Stomach (tissue), 9 donors: ENCODE measurements around the gene TMEM106B. TPM values are rescaled to one million over a fixed set of nuclear protein-coding genes. Genes with fewer than 3 reads are reported as not detected.

ENCODE experiments used
- DNase-seq, 2 donors: peaks; one replicate each; pipeline versions ENCODE4 v3.0.0 to v3.0.0-alpha.2; 2013 to 2019
- H3K27ac ChIP-seq, 5 donors: fragments of 200-600 bp in 4 of 5; sonication (generic) in 4 of 5; one replicate each; pipeline ENCODE4 v1.5.1; 2013 to 2019; ENCODE audit warnings: mild to moderate bottlenecking in 1 of 5, moderate library complexity in 1 of 5
- H3K27me3 ChIP-seq, 3 donors: fragments of 200-600 bp; sonication (generic); one replicate each; pipeline ENCODE4 v1.5.1; 2017 to 2019; ENCODE audit warnings: mixed run types in 1 of 3
- H3K36me3 ChIP-seq, 4 donors: fragments of 200-600 bp; sonication (generic); 1 replicate in 3 of 4; 2 replicates in 1 of 4; pipeline ENCODE4 v1.5.1; 2016 to 2019
- H3K4me1 ChIP-seq, 4 donors: fragments of 200-600 bp; sonication (generic); one replicate each; pipeline ENCODE4 v1.5.1; 2016 to 2019
- H3K4me3 ChIP-seq, 4 donors: fragments of 200-600 bp; sonication (generic) in 3 of 4; one replicate each; pipeline ENCODE4 v1.5.1; 2016 to 2019; ENCODE audit warnings: mild to moderate bottlenecking in 1 of 4
- H3K9me3 ChIP-seq, 4 donors: fragments of 200-600 bp; sonication (generic); one replicate each; pipeline ENCODE4 v1.5.1; 2016 to 2019
- CTCF ChIP-seq, 7 experiments: fragments of 450-650 bp in 4 of 7; fragments of 200-600 bp in 3 of 7; sonication (generic) in 3 of 7; IDR thresholded peaks; one replicate each; pipeline ENCODE4 v1.5.1; 2016 to 2019; ENCODE audit warnings: antibody characterized with exemption in 7 of 7, control low read depth in 2 of 7, mild to moderate bottlenecking in 1 of 7
- EP300 ChIP-seq: sonication (generic); formaldehyde crosslinking; IDR thresholded peaks from one replicate; pipeline ENCODE4 v1.6.1; 2017; ENCODE audit warnings: antibody characterized with exemption
- POLR2A ChIP-seq, 4 donors: fragments of 450-650 bp; IDR thresholded peaks; one replicate each; pipeline ENCODE4 v1.6.1; 2016; ENCODE audit warnings: antibody characterized with exemption in 4 of 4, control low read depth in 2 of 4, mild to moderate bottlenecking in 1 of 4, moderate library complexity in 1 of 4
- POLR2AphosphoS5 ChIP-seq, 3 donors: sonication (generic); formaldehyde crosslinking; IDR thresholded peaks; one replicate each; pipeline ENCODE4 v1.6.1; 2016; ENCODE audit warnings: antibody characterized with exemption in 3 of 3
- WGBS, 5 donors: extraction: QIAGEN DNeasy Blood & Tissue Kit in 3 of 5; methylation state at CpG; one replicate each; pipeline versions ENCODE4 v1.1.5 to v1.1.7; 2013 to 2018; 5-methylcytosine and 5-hydroxymethylcytosine counted together
- intact Hi-C: fragments of 100-400 bp; cut with DNase I; formaldehyde crosslinking; loops from one replicate; pipeline ENCODE4 v1.15.1; 2023; ENCODE audit warnings: low total_unique reads
- polyA plus RNA-seq, 3 donors: library from polyadenylated mRNA; stranded (reverse); fragments of 200-250 nt; gene quantifications; one replicate each; pipeline ENCODE4 v1.2.3, GENCODE V29; 2013
- total RNA-seq, 5 donors: library from RNA; depleted of rRNA; stranded (reverse); fragments of >200 nt; gene quantifications; one replicate each; pipeline versions ENCODE4 v1.1.0 to v1.2.3, GENCODE V29; 2014 to 2016
- donor health status: healthy with polysubstance abuse.
- donor health status: Bipolar disorder and iron deficiency.
- donor health status: healthy.

The TMEM106B gene
- total and polyA plus RNA-seq, 8 donors = 5.0 to 85.5 (median 18.4) TPM

- Histone ChIP-seq H3K36me3 (peaks cover 0 to 23% (median 20%) of the 10 kb centered on the region in 4 donors), H3K4me1 (peaks cover 7 to 34% (median 19%) of the 10 kb centered on the region in 4 donors), H3K27ac (peak overlapping the region; percentile 95 to 100 (median 98)), H3K9me3 (no peaks in the 10 kb centered on the region), H3K27me3 (no peaks in the 10 kb centered on the region), H3K4me3 (peak overlapping the region; percentile 66 to 82 (median 76))
- intact Hi-C loops = no loop called here
- TF ChIP-seq EP300 (no peak), CTCF (IDR thresholded peaks at IDR 0.05) (no peak), POLR2AphosphoS5 (IDR thresholded peaks at IDR 0.05) (no peak), POLR2A (IDR thresholded peaks at IDR 0.05) (no peak)
- 13 to 20% (median 15%) methylated on average over 9 of the region's 9 CpGs for WGBS, 5 donors
- peak in 1 of 2 donors; percentile 60 for DNase-seq
Measured at GRCh38 chr7:12211711-12212485, 804 bp downstream of the TMEM106B start.

- H3K4me3 ChIP-seq = no peak overlapping the region
- intact Hi-C loops = no loop called here
- WGBS, 5 donors = 86 to 100% (median 98%) methylated on average over 1 of the region's 1 CpG
Measured at GRCh38 chr7:12217311-12217710, 6.2 kb downstream of the TMEM106B start.

GRCh38 chr7:12220389-12221046, 9.4 kb downstream of the TMEM106B start:
- intact Hi-C loops = no loop called here
- TF ChIP-seq CTCF (IDR thresholded peaks at IDR 0.05) = no peak
- peaks cover 0 to 12% (median 3%) of the 10 kb centered on the region in 4 donors for H3K4me1 ChIP-seq

More at GRCh38 chr7:12217311-12217710, 6.2 kb downstream of the TMEM106B start:
- Histone ChIP-seq H3K36me3 (peaks cover 0 to 56% (median 50%) of the 10 kb centered on the region in 4 donors), H3K4me1 (peaks cover 3 to 33% (median 16%) of the 10 kb centered on the region in 4 donors), H3K27me3 (no peaks in the 10 kb centered on the region), H3K9me3 (no peaks in the 10 kb centered on the region), H3K27ac (no peak overlapping the region)
- DNase-seq = no peak
- TF ChIP-seq CTCF (IDR thresholded peaks at IDR 0.05) (no peak), POLR2A (IDR thresholded peaks at IDR 0.05) (no peak), POLR2AphosphoS5 (IDR thresholded peaks at IDR 0.05) (no peak), EP300 (no peak)

GRCh38 chr7:12221414-12221813, 10.3 kb downstream of the TMEM106B start:
- peaks cover 0 to 12% (median 5%) of the 10 kb centered on the region in 4 donors for H3K4me1 ChIP-seq
- H3K4me3 ChIP-seq = no peak overlapping the region
- peaks cover 5 to 63% (median 50%) of the 10 kb centered on the region in 4 donors for H3K36me3 ChIP-seq
- H3K9me3 ChIP-seq = no peaks in the 10 kb centered on the region
- H3K27me3 ChIP-seq = no peaks in the 10 kb centered on the region
- TF ChIP-seq POLR2A (IDR thresholded peaks at IDR 0.05) (no peak), EP300 (no peak), CTCF (IDR thresholded peaks at IDR 0.05) (no peak), POLR2AphosphoS5 (IDR thresholded peaks at IDR 0.05) (no peak)
- H3K27ac ChIP-seq = no peak overlapping the region
- no peak for DNase-seq
- intact Hi-C loops = no loop called here

More at GRCh38 chr7:12220389-12221046, 9.4 kb downstream of the TMEM106B start:
- Histone ChIP-seq H3K36me3 (peaks cover 5 to 63% (median 59%) of the 10 kb centered on the region in 4 donors), H3K27me3 (no peaks in the 10 kb centered on the region), H3K27ac (no peak overlapping the region), H3K4me3 (no peak overlapping the region), H3K9me3 (no peaks in the 10 kb centered on the region)
- no peak for DNase-seq
- 26 to 65% (median 58%) methylated on average over 1 of the region's 1 CpG for WGBS, 5 donors
